ENCODE measurements around the gene JAKMIP1.

GRCh38 chr4:6182376-6183280, 17.7 kb downstream of the JAKMIP1 start:
- TF ChIP-seq CTCF (IDR thresholded peaks at IDR 0.05), result no peak
- no peak for TF ChIP-seq POLR2A (IDR thresholded peaks at IDR 0.05)
